Prostate gland (tissue), 2 donors: Measurements from ENCODE around the gene IQGAP2. TPM values are rescaled to one million over a fixed set of nuclear protein-coding genes. Genes with fewer than 3 reads are reported as not detected.

Experiments used
- DNase-seq: peaks from one replicate; pipeline ENCODE4 v3.0.0-alpha.2; 2019; ENCODE audit warnings: low spot score
- H3K27ac ChIP-seq, 2 donors: fragments of 200-600 bp; sonication (generic); 2 replicates each; pipeline ENCODE4 v1.5.1; 2017 to 2019
- H3K27me3 ChIP-seq: fragments of 200-600 bp; sonication (generic); replicated peaks from 2 replicates; pipeline ENCODE4 v1.5.1; 2019; ENCODE audit not compliant: insufficient read depth
- H3K36me3 ChIP-seq, 2 donors: fragments of 200-600 bp; sonication (generic); 1 replicate in 1 of 2; 2 replicates in 1 of 2; pipeline versions ENCODE4 v1.5.1 to v1.8.1; 2017 to 2019
- H3K4me1 ChIP-seq: fragments of 200-600 bp; sonication (generic); replicated peaks from 2 replicates; pipeline ENCODE4 v1.5.1; 2019
- H3K4me3 ChIP-seq, 2 donors: fragments of 200-600 bp; sonication (generic); 2 replicates each; pipeline ENCODE4 v1.5.1; 2017 to 2019
- H3K9me3 ChIP-seq: fragments of 200-600 bp; sonication (generic); 2 replicates; pipeline ENCODE4 v1.5.1; 2017
- POLR2A ChIP-seq: fragments of 450-650 bp; IDR thresholded peaks from one replicate; pipeline ENCODE4 v1.6.1; 2016; ENCODE audit warnings: antibody characterized with exemption, mild to moderate bottlenecking
- POLR2AphosphoS5 ChIP-seq: sonication (generic); formaldehyde crosslinking; IDR thresholded peaks from one replicate; pipeline ENCODE4 v1.6.1; 2017; ENCODE audit warnings: antibody characterized with exemption
- WGBS: methylation state at CpG from one replicate; pipeline ENCODE4 v1.1.5; 2018; 5-methylcytosine and 5-hydroxymethylcytosine counted together
- intact Hi-C: fragments of 100-400 bp; cut with DNase I; formaldehyde crosslinking; loops from one replicate; pipeline ENCODE4 v1.14.2; 2022
- total RNA-seq, 2 donors: library from RNA; depleted of rRNA; stranded (reverse); fragments of >200 nt; gene quantifications; one replicate each; pipeline ENCODE4 v1.1.0, GENCODE V29; 2016
- TF ChIP-seq, protein P1 (sequence below), 4 experiments: fragments of 200-600 bp in 2 of 4; fragments of 450-650 bp in 2 of 4; sonication (generic) in 2 of 4; IDR thresholded peaks; 1 replicate in 3 of 4; 2 replicates in 1 of 4; pipeline ENCODE4 v1.5.1; 2016 to 2019; ENCODE audit warnings: antibody characterized with exemption in 4 of 4, mild to moderate bottlenecking in 2 of 4, moderate library complexity in 2 of 4

The IQGAP2 gene
- total RNA-seq, 2 donors from 2014 or later = 41.5 to 64.9 TPM

DNA sequence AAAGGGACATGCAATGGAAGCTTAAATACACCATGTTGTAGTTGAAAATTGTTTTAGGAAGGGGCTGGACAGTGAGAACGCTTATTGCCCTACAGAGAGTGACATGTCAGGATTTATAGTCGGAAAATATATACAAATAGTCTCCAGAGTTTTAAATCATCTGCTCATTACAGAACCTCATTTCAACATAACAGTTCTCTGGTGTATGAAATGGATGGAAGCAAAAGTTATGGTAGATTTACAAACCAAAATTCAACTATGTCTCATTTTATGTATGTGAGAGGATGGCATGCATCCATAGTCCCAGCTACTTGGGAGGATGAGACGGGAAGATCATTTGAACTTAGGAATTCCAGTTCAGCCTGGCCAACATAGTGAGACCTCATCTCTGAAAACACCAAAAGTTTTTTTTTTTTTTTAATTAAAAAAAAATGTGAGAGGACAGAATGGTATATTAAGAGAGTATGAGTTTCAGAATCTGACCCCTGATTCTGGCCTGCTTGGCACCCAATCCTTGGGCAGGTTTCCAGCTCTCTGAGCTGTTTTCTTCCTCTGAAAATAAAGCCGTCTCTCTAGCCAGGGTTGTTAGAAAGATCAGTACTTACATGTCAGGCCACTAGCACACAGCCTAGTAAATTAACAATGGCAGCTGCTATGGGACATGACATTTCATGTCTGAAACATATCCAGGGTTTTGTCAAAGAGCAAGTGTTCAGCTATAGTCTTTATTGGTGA lies 40.1 kb downstream of the IQGAP2 start:
- WGBS = 40% methylated on average over 4 of the region's 4 CpGs
- Histone ChIP-seq H3K36me3 (no peaks in the 10 kb centered on the region), H3K27ac (no peak overlapping the region), H3K4me1 (no peaks in the 10 kb centered on the region), H3K9me3 (no peaks in the 10 kb centered on the region), H3K4me3 (no peak overlapping the region), H3K27me3 (no peaks in the 10 kb centered on the region)
- DNase-seq = no peak
- TF ChIP-seq POLR2A = no peak
- TF ChIP-seq POLR2AphosphoS5 = no peak
- TF ChIP-seq, protein P1, sequence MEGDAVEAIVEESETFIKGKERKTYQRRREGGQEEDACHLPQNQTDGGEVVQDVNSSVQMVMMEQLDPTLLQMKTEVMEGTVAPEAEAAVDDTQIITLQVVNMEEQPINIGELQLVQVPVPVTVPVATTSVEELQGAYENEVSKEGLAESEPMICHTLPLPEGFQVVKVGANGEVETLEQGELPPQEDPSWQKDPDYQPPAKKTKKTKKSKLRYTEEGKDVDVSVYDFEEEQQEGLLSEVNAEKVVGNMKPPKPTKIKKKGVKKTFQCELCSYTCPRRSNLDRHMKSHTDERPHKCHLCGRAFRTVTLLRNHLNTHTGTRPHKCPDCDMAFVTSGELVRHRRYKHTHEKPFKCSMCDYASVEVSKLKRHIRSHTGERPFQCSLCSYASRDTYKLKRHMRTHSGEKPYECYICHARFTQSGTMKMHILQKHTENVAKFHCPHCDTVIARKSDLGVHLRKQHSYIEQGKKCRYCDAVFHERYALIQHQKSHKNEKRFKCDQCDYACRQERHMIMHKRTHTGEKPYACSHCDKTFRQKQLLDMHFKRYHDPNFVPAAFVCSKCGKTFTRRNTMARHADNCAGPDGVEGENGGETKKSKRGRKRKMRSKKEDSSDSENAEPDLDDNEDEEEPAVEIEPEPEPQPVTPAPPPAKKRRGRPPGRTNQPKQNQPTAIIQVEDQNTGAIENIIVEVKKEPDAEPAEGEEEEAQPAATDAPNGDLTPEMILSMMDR (IDR thresholded peaks at IDR 0.05) = no peak
- intact Hi-C loops = no loop called here

DNA sequence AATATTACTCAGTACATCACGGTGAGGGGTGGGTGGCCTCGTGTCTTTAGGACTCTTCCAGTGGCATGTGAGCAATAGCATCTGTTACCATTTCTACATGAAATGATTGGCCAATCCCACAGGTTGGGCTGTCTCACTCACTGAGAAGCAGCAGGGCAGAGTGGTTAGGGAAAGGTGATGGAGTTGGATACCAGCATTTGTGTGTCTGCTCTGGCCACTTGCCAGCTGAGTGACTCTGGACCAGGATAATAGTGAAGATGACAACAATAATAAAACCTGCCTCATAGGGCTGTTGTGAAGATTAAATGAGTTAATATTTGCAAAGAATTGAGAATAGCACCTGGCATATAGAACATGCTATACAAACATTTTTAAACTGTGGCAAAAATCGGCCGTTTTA lies 42.0 kb downstream of the IQGAP2 start:
- TF ChIP-seq POLR2AphosphoS5 = no peak
- TF ChIP-seq, protein P1 (IDR thresholded peaks at IDR 0.05) = no peak
- TF ChIP-seq POLR2A = no peak
- 73% methylated on average over 4 of the region's 4 CpGs for WGBS
- Histone ChIP-seq H3K27ac (no peak overlapping the region), H3K4me3 (no peak overlapping the region), H3K36me3 (no peaks in the 10 kb centered on the region), H3K4me1 (no peaks in the 10 kb centered on the region), H3K27me3 (no peaks in the 10 kb centered on the region), H3K9me3 (no peaks in the 10 kb centered on the region)
- no peak for DNase-seq
- intact Hi-C loops = no loop called here

GRCh38 chr5:76445830-76446229 lies 42.7 kb downstream of the IQGAP2 start:
- Histone ChIP-seq H3K4me3 (no peak overlapping the region), H3K27me3 (no peaks in the 10 kb centered on the region), H3K9me3 (no peaks in the 10 kb centered on the region), H3K36me3 (no peaks in the 10 kb centered on the region), H3K4me1 (no peaks in the 10 kb centered on the region), H3K27ac (no peak overlapping the region)
- DNase-seq = no peak
- no peak for TF ChIP-seq POLR2A
- TF ChIP-seq, protein P1 (IDR thresholded peaks at IDR 0.05) = no peak
- intact Hi-C loops = no loop called here
- WGBS = 91% methylated on average over 5 of the region's 5 CpGs

DNA sequence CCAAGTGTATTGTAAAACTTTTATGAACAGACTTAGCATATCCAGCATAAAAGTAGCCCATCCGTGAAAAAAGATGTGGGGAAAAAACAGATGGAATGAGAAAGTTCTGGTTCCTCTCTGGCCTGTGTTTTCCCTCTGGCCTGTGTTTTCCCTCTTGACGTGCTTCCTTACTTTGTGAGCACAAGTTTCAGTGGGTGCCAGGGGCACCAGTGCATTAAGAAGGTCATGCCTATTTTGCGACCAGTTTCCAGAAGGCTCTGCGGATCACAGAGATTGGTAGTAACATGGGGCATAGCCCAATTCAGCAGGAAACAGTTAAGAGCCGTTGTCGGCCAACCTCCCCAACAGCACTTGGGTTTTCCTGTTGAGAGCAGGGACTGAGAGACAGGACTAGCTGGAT lies 43.7 kb downstream of the IQGAP2 start:
- H3K9me3 ChIP-seq = no peaks in the 10 kb centered on the region
- TF ChIP-seq POLR2A = no peak
- TF ChIP-seq POLR2AphosphoS5 = no peak
- TF ChIP-seq, protein P1 (IDR thresholded peaks at IDR 0.05) = no peak
- 74% methylated on average over 6 of the region's 6 CpGs for WGBS
- no peak overlapping the region for H3K4me3 ChIP-seq
- H3K36me3 ChIP-seq = no peaks in the 10 kb centered on the region
- H3K27ac ChIP-seq = no peak overlapping the region
- intact Hi-C loops = no loop called here
- no peak for DNase-seq
- no peaks in the 10 kb centered on the region for H3K4me1 ChIP-seq
- no peaks in the 10 kb centered on the region for H3K27me3 ChIP-seq

DNA sequence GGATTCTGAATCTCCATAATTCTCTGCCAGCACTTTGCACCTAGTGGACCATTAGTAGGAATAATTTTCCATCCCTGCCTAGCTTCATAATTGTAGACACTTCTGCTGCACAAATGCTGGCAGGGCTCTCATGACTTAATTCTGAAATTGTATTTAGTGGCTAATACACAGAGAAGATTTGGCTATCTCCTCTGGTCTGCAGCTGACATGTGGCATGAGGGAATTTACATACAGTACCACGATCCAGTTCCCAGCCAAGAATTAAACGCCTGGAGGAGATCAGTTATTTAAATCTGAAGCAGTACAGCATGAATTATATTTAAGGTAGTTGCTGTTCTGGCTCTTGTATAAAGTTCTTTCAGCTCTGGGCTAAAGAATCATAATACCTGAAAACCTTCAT lies 46.5 kb downstream of the IQGAP2 start:
- H3K36me3 ChIP-seq = no peaks in the 10 kb centered on the region
- intact Hi-C loops = no loop called here
- H3K27me3 ChIP-seq = no peaks in the 10 kb centered on the region
- no peak overlapping the region for H3K27ac ChIP-seq
- H3K9me3 ChIP-seq = no peaks in the 10 kb centered on the region
- WGBS = 25% methylated on average over 2 of the region's 2 CpGs
- DNase-seq = no peak
- TF ChIP-seq, protein P1 (IDR thresholded peaks at IDR 0.05) = no peak
- TF ChIP-seq POLR2AphosphoS5 (no peak), POLR2A (no peak)
- no peak overlapping the region for H3K4me3 ChIP-seq
- no peaks in the 10 kb centered on the region for H3K4me1 ChIP-seq
